Hepatocyte (in vitro differentiated cells): Measurements from ENCODE around the gene SLC12A6.

ENCODE experiments used
- CTCF ChIP-seq: fragments of 200-600 bp; sonication (generic); IDR thresholded peaks from 2 replicates; pipeline ENCODE4 v1.5.1; 2016; ENCODE audit warnings: antibody characterized with exemption, mild to moderate bottlenecking; ENCODE audit not compliant: poor library complexity
- EZH2 ChIP-seq: fragments of 200-600 bp; sonication (generic); IDR thresholded peaks from 2 replicates; pipeline ENCODE4 v1.6.1; 2016; ENCODE audit warnings: antibody characterized with exemption, mild to moderate bottlenecking, borderline replicate concordance

DNA sequence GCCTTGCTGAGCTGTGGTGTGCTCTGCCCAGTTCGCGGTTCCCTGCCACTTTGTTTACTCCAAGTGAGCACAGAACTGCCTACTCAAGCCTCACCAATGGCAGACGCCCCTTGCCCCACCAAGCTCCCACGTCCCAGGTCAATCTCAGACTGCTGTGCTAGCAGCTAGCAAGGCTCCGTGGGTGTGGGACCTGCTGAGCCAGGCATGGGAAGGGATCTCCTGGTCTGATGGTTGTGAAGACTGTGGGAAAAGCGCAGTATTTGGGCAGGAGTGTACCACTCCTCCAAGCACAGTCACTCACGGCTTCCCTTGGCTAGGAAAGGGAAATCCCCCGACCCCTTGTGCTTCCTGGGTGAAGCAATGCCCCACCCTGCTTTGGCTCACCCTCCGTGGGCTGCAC lies 45.0 kb downstream of the SLC12A6 start:
- TF ChIP-seq CTCF (no peak), EZH2 (no peak)
